Choroid plexus epithelial cell (primary cell): Measurements from ENCODE around the gene ZFAND5.

Experiments used
- DNase-seq: peaks from one replicate; pipeline ENCODE4 v3.0.0-alpha.2; 2010; ENCODE audit warnings: low read depth
- H3K4me3 ChIP-seq: 2 replicates; pipeline ENCODE4 v1.5.1; 2011; ENCODE audit warnings: low read depth, mild to moderate bottlenecking, control low read depth, low read length, moderate library complexity
- CTCF ChIP-seq: conservative IDR thresholded peaks from 2 replicates; pipeline ENCODE4 v1.5.1; 2011; ENCODE audit warnings: low read depth, mild to moderate bottlenecking, control low read depth, inconsistent platforms, low read length, moderate library complexity

Gene ZFAND5

GRCh38 chr9:72333197-72333596 lies 31.8 kb downstream of the ZFAND5 start:
- TF ChIP-seq CTCF = no peak
- H3K4me3 ChIP-seq = no peak overlapping the region
- no peak for DNase-seq

GRCh38 chr9:72332351-72332750 lies 32.7 kb downstream of the ZFAND5 start:
- no peak for TF ChIP-seq CTCF
- no peak for DNase-seq
- H3K4me3 ChIP-seq = no peak overlapping the region

- DNase-seq = no peak
- H3K4me3 ChIP-seq = no peak overlapping the region
- TF ChIP-seq CTCF = no peak
These were observed 37.4 kb downstream of the ZFAND5 start for GRCh38 chr9:72327631-72328030.

- peak; percentile 25 for DNase-seq
- no peak for TF ChIP-seq CTCF
These were observed 38.4 kb downstream of the ZFAND5 start for GRCh38 chr9:72326641-72327040.

GRCh38 chr9:72324974-72325373 lies 40.0 kb downstream of the ZFAND5 start:
- DNase-seq = no peak
- H3K4me3 ChIP-seq = no peak overlapping the region
- no peak for TF ChIP-seq CTCF

More at GRCh38 chr9:72326641-72327040, 38.4 kb downstream of the ZFAND5 start:
- no peak overlapping the region for H3K4me3 ChIP-seq

- no peak for DNase-seq
- H3K4me3 ChIP-seq = no peak overlapping the region
- no peak for TF ChIP-seq CTCF
These were observed 42.3 kb downstream of the ZFAND5 start for GRCh38 chr9:72322678-72323077.

- TF ChIP-seq CTCF = no peak
These were observed 42.7 kb downstream of the ZFAND5 start for GRCh38 chr9:72322259-72322658.

More at GRCh38 chr9:72322259-72322658, 42.7 kb downstream of the ZFAND5 start:
- H3K4me3 ChIP-seq = no peak overlapping the region
- no peak for DNase-seq
